Activated CD4-positive, alpha-beta T cell treated with anti-CD3 and anti-CD28 coated beads, Interleukin-2, Interleukin-4, amounts not matched to agents 100 ng/mL and 50 ng/mL, durations not matched to agents 16 hours and 8 hours (primary cell): ENCODE data around the gene PRR3.

Source experiments
- DNase-seq: peaks from one replicate; pipeline ENCODE4 v3.0.0-alpha.2; 2020; ENCODE audit warnings: low spot score

PRR3 gene

DNA sequence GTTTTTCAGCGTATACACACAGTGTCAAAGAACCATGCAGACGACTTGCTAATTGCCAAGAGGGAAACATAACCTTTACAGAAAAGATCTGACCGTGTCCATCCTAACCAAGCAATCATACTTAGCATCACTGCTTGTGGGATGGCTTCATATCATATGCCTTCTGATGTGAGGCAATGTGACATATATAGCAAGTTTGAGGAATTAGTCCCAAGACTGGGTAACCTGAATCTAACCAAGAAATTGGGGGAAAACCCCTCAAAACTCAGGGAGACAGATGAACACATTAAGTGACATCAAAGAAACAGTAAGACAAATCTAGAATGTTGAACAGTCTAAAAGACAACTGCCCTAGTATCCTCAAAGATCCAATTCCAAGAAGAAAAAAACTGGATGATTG lies 19.2 kb upstream of the PRR3 start:
- no peak for DNase-seq

DNA sequence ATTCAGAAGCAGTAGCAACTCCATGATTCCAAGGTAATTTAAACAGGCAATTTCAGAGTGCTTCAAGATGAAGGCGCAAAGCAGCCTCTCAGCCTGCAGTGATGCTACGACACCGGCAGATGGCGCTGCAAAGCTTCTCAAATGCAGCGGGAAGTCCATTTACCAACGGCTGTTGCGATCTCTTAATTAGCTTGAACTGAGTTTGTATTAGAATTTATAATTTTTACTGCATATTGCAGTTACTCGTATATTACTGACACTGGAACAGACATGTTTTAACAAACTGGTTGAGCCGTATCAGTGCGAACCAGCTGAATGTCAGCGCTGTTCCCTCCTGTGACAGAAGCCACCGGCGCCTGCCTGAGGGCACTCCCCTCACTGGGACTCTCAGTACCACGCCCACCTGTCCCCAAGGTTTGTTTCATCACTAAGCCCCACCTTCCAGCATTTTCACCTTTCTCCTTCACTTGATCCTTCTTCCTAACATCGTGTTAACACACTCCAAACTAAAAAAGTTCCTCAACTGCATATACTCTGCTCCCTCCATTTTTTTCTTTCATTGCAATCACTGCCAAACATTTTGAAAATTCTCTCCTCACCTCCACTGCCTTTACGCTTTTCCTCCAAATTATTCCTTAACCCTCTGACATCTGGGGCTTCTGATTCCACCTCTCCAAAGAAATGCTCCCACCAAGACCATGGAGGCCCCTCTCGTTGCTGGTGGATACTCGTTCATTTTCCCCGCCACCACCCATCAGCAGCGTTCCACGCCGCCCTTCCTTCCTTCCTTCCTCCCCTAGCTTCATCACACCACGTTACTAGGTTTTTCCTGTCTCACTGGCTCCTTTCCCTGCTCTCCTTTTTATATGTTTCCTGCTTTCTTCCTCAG lies 15.3 kb upstream of the PRR3 start:
- DNase-seq, result peak; percentile 84

DNA sequence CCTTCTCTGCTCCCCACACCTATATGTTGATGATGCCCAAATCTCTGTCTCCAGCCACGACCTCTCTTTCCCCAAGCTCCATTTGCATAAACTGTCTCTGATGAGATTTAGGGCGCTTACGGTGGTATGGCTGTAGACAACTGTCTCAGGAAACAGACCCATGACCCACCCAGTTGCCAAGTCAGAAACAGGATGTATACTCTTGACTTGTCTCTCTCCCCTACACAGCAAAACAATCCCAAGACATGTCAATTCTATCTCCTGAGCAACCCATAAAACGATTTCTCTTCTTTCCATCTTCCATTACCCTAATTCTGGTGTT lies 14.7 kb upstream of the PRR3 start:
- no peak for DNase-seq

- no peak for DNase-seq
Measured at GRCh38 chr6:30542915-30543314, 14.2 kb upstream of the PRR3 start.

DNA sequence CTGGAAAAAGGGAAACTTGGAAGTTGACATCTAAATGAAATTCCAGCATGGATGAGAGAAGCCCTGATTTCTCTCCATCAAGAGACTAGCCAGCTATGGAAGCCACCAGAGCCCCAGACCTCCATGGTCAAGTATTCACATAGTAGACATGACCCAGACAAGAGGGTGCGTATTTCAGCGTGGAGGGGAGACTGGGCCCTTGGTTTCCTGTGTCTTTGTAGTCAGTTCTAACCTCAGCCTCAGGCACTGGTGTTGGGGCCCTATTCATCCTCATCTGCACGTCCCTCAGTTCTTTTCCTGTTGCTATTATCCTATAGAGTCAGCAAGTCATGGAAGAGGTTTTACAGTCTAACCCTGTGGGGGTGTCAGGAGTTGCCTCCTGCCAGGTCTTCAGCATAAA lies 13.3 kb upstream of the PRR3 start:
- no peak for DNase-seq

DNA sequence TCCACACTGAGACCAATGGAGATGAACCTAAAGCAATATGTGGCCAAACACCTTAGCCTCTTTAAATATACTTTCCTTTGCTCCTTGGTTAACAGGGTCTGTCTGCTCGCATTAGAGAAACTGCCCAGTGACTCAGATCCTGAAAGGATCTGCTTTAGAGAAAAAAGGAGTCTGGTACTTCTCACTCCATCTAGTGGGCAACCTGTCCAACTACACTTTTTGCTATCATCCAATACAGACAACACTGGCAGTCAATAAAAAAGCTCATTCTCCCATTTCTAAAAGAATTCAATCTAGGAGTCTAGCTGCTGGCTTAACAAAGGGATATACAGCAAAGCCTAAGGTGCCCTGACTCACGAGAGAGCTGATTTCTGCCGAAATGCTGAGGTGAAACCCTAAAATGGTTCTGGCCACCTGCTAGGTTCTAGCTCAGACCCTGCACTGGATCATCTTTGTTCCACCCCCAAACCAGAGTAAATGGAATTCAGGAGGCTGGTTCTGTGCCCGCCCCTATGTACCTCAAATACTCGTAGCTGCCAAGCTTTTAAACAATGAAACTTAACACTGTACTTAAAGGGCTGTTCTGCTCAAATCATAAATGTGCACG lies 12.3 kb upstream of the PRR3 start:
- DNase-seq, result peak; percentile 75

GRCh38 chr6:30547454-30547853 lies 9.6 kb upstream of the PRR3 start:
- DNase-seq, result no peak

- DNase-seq, result no peak
Measured at GRCh38 chr6:30548375-30548774, 8.7 kb upstream of the PRR3 start.

DNA sequence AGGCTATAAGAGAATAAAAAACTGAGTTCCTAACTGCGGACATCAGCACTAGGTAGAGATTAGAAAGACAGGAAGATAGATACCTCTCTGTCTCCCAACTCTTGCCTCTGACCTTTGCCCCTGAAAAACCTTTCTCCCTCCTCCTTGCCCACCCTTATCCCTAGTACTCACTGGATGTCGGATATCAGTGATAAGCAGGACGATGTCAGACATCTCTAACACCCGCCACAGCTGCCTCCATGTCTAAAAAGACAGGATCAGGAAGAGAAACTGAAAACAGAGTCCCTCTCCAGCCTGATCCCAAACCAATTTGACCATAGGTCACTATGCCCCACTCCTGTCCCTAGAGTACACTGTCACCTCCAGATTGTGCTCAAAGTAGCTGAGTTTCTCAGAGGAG lies 2.7 kb upstream of the PRR3 start:
- DNase-seq, result no peak

- no peak for DNase-seq
Measured at GRCh38 chr6:30554962-30555815, 1.9 kb upstream of the PRR3 start.

- DNase-seq, result no peak
Measured at GRCh38 chr6:30555816-30556065, 1.4 kb upstream of the PRR3 start.

- DNase-seq, result peak; percentile 97
Measured at GRCh38 chr6:30556066-30556905, 809 bp upstream of the PRR3 start, which contains the start of gene GNL1. Gene GNL1, minus strand, starts transcription at chr6:30556489. Its CDS starts 286 bp downstream, at chr6:30556203.

DNA sequence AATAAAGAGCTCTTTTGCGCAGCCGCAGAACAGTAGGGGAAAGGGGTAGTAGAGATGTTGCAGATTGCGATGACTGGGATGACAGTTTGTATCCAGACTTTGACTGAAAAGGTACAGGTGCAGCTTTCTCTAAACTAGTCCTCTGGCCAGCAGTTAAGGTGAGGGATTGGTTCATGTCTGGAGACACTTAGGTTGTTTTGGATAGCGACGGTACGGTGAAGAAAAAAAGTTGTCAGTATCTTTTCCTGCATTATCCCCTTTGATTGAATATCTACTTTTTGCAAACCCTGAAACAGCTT lies 537 bp downstream of the PRR3 start:
- peak; percentile 61 for DNase-seq

GRCh38 chr6:30560930-30561329 lies 3.8 kb downstream of the PRR3 start:
- no peak for DNase-seq

DNA sequence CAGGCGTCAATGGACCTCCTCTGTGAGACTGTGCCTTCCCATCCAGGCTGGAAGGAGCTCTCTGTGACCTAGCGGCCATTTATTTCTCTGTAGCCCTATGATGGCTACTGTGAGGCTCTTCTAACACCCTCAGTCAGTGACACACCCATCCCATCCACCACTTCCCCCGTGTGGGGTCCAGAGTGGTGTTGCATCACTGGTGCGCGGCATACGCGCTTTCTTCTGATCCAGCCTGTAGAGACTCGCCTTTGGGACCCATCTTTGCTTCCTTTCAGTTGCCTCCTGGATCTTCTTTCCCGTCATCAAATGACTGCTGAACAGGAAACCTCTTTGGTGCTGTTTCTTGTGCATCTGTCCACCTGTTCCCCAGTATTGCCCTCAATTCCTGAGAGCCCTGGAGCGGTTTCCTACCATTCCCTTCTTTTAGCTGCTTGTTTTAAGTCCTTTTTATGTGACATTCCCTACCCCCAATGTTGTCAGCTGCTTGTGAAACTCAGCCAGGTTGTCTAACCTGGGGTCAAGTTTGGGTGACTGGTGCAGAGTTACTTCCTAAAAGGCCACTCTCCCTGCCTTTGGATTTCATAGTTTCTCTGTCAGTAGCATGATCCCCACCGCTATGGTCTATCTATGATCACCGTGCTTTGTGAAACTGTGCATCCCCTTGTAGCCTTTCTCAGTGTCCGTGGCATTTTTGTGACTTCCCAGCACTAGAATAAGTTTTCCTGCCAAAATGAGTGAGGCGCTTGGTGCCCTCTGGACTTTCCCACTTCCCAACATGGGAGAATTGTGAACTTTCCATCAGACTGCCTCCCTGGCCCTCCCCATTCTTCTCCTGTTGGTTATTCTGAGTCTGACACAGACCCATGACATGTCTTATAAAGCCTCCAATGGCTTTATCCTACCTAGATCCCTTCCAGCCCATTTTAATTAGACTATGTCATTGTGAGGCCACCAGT lies 5.7 kb downstream of the PRR3 start:
- DNase-seq, result no peak

GRCh38 chr6:30564114-30564513 lies 7.0 kb downstream of the PRR3 start:
- DNase-seq, result no peak

GRCh38 chr6:30565772-30566171 lies 8.7 kb downstream of the PRR3 start:
- DNase-seq, result no peak

DNA sequence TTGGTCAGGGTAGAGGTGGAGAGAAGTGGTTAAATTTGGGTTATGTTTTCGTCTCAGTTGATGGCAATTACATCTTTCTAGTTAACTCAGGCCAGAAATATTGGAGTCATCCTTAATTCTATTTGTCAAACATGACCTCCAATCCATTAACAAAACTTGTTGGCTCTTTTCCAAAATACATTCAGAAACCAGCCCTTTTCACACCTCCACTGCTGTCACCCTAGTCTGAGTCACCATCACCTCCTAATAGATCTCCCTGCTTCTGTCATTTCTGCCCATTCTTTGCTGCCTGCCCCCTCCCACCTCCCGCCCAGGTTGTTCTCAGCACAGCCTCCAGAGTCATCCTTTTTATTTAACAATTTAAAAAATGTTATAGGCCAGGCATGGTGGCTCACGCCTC lies 11.2 kb downstream of the PRR3 start:
- DNase-seq, result peak; percentile 58

GRCh38 chr6:30570263-30570662 lies 13.2 kb downstream of the PRR3 start:
- no peak for DNase-seq

- DNase-seq, result no peak
Measured at GRCh38 chr6:30570740-30571074, 13.6 kb downstream of the PRR3 start.

- peak; percentile 99 for DNase-seq
Measured at GRCh38 chr6:30571075-30571761, 14.1 kb downstream of the PRR3 start, which contains the start of gene ABCF1. Gene ABCF1, plus strand, starts transcription at chr6:30571442. Its CDS starts 46 bp downstream, at chr6:30571488.
